HFFc6 (cell line): Measurements from ENCODE around the gene FREM1. TPM values are rescaled to one million over a fixed set of nuclear protein-coding genes. Genes with fewer than 3 reads are reported as not detected.

Experiments
- DNase-seq: peaks from one replicate; pipeline ENCODE4 v3.0.0-alpha.2; 2018
- H3K27ac Mint-ChIP-seq: 2 replicates; pipeline ENCODE4 v1.8.0; 2020; ENCODE audit warnings: mild to moderate bottlenecking, mixed read lengths
- H3K27me3 Mint-ChIP-seq: 2 replicates; pipeline ENCODE4 v1.8.0; 2021; ENCODE audit warnings: mild to moderate bottlenecking, moderate library complexity, mixed read lengths; ENCODE audit not compliant: insufficient read depth
- H3K36me3 Mint-ChIP-seq: 2 replicates; pipeline ENCODE4 v1.8.0; 2021; ENCODE audit warnings: low read depth, mixed read lengths
- H3K4me1 Mint-ChIP-seq: 2 replicates; pipeline ENCODE4 v1.8.0; 2020; ENCODE audit warnings: low read depth, mixed read lengths
- H3K4me3 Mint-ChIP-seq: 2 replicates; pipeline ENCODE4 v1.8.0; 2020; ENCODE audit warnings: mild to moderate bottlenecking, moderate library complexity, mixed read lengths
- H3K9me3 Mint-ChIP-seq: 2 replicates; pipeline ENCODE4 v1.8.0; 2020; ENCODE audit warnings: mild to moderate bottlenecking, mixed read lengths
- total RNA-seq, 6 experiments: library from RNA; stranded (reverse); fragmentation: NEBNext Ultra II Directional; extraction: Animal tissue kit (Norgen Biotek cat#: 25700); gene quantifications; 2 replicates in 1 of 6; 3 replicates in 5 of 6; pipeline ENCODE4 v1.2.3, GENCODE V29; 2021
- TF ChIP-seq, protein P1 (sequence below): fragments of 200-600 bp; sonication (generic); IDR thresholded peaks from 2 replicates; pipeline ENCODE4 v1.5.0; 2021; ENCODE audit warnings: antibody characterized with exemption, mild to moderate bottlenecking

Gene FREM1
- total RNA-seq, 6 experiments from 2014 or later: 0.03 to 0.16 (median 0.06) TPM; not detected in 2

GRCh38 chr9:14870090-14870489 is 40.1 kb downstream of the FREM1 start:
- Mint-ChIP-seq H3K4me3 (no peak overlapping the region), H3K9me3 (peaks cover 17% of the 10 kb centered on the region; the same call in 1 of the 2 replicates), H3K27ac (no peak overlapping the region), H3K27me3 (no peaks in the 10 kb centered on the region; the same call in 1 of the 2 replicates), H3K4me1 (no peaks in the 10 kb centered on the region), H3K36me3 (no peaks in the 10 kb centered on the region)
- TF ChIP-seq, protein P1, sequence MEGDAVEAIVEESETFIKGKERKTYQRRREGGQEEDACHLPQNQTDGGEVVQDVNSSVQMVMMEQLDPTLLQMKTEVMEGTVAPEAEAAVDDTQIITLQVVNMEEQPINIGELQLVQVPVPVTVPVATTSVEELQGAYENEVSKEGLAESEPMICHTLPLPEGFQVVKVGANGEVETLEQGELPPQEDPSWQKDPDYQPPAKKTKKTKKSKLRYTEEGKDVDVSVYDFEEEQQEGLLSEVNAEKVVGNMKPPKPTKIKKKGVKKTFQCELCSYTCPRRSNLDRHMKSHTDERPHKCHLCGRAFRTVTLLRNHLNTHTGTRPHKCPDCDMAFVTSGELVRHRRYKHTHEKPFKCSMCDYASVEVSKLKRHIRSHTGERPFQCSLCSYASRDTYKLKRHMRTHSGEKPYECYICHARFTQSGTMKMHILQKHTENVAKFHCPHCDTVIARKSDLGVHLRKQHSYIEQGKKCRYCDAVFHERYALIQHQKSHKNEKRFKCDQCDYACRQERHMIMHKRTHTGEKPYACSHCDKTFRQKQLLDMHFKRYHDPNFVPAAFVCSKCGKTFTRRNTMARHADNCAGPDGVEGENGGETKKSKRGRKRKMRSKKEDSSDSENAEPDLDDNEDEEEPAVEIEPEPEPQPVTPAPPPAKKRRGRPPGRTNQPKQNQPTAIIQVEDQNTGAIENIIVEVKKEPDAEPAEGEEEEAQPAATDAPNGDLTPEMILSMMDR: no peak
- no peak for DNase-seq

DNA sequence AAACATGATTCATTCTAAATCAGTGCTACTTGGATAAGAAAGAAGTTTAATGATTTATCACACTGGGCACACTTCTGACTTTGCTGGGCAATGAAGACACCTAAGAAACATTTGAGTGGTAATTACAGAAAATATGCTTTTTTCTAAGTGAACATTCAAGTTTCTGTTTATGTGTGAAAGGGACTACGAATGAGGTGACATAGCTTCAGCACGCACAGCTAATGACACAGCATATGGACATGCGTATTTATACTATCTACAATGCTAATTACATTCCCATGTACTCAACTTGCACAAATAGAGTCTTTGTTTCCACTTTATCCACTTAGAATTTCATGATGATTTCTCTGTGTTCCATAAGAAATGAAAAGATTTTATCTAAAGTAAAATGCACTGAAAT is 40.6 kb downstream of the FREM1 start:
- H3K27me3 Mint-ChIP-seq: no peaks in the 10 kb centered on the region; the same call in 1 of the 2 replicates
- no peak overlapping the region for H3K27ac Mint-ChIP-seq
- H3K4me3 Mint-ChIP-seq: no peak overlapping the region

GRCh38 chr9:14868772-14869583 is 41.2 kb downstream of the FREM1 start:
- TF ChIP-seq, protein P1: no peak
- DNase-seq: no peak
- Mint-ChIP-seq H3K9me3 (peaks cover 12% of the 10 kb centered on the region; the same call in 1 of the 2 replicates), H3K27me3 (no peaks in the 10 kb centered on the region; the same call in 1 of the 2 replicates), H3K4me3 (no peak overlapping the region), H3K36me3 (no peaks in the 10 kb centered on the region), H3K4me1 (no peaks in the 10 kb centered on the region), H3K27ac (no peak overlapping the region)

More for the DNA sequence above, 40.6 kb downstream of the FREM1 start:
- DNase-seq: no peak
- TF ChIP-seq, protein P1: no peak
- Mint-ChIP-seq H3K36me3 (no peaks in the 10 kb centered on the region), H3K4me1 (no peaks in the 10 kb centered on the region), H3K9me3 (peaks cover 13% of the 10 kb centered on the region; the same call in 1 of the 2 replicates)

GRCh38 chr9:14868418-14868771 is 41.8 kb downstream of the FREM1 start:
- Mint-ChIP-seq H3K9me3 (peaks cover 6% of the 10 kb centered on the region; the same call in 1 of the 2 replicates), H3K27me3 (no peaks in the 10 kb centered on the region; the same call in 1 of the 2 replicates), H3K27ac (no peak overlapping the region), H3K36me3 (no peaks in the 10 kb centered on the region), H3K4me3 (no peak overlapping the region), H3K4me1 (no peaks in the 10 kb centered on the region)
- TF ChIP-seq, protein P1: no peak
- DNase-seq: no peak

GRCh38 chr9:14866200-14866749 is 44.0 kb downstream of the FREM1 start:
- no peak for DNase-seq
- Mint-ChIP-seq H3K9me3 (peaks cover 3% of the 10 kb centered on the region; the same call in 1 of the 2 replicates), H3K27ac (no peak overlapping the region), H3K4me3 (no peak overlapping the region), H3K4me1 (no peaks in the 10 kb centered on the region), H3K27me3 (no peaks in the 10 kb centered on the region; the same call in 1 of the 2 replicates), H3K36me3 (no peaks in the 10 kb centered on the region)
- TF ChIP-seq, protein P1: no peak
